K562 (cell line): ENCODE measurements around the gene LMTK2.
"Not testable (repeated sequence)": the region's sequence is repeated elsewhere in the genome, so short reads cannot be mapped to it uniquely, and the experiment has no call there.

Source experiments
- CBX2 ChIP-seq: fragments of 200-600 bp; sonication (generic); IDR thresholded peaks from one replicate; pipeline ENCODE4 v1.6.1; 2012; ENCODE audit warnings: mild to moderate bottlenecking, low read length, inconsistent platforms; ENCODE audit not compliant: insufficient read depth, poor library complexity, severe bottlenecking
- MAFF ChIP-seq: IDR thresholded peaks from 2 replicates; pipeline ENCODE4 v1.6.1; 2012; ENCODE audit warnings: low read length, improper control_type of control experiment
- NR3C1 ChIP-seq: sonication (generic); formaldehyde crosslinking; IDR thresholded peaks from 2 replicates; pipeline ENCODE4 v1.8.1; 2022; ENCODE audit warnings: missing genetic modification reagents
- PML ChIP-seq: IDR thresholded peaks from 2 replicates; pipeline ENCODE4 v1.6.1; 2012; ENCODE audit warnings: low read length, inconsistent platforms
- RNF2 ChIP-seq: sonication (generic); IDR thresholded peaks from 2 replicates; pipeline ENCODE4 v1.6.1; 2016
- TCF7 ChIP-seq: sonication (generic); IDR thresholded peaks from 2 replicates; pipeline ENCODE4 v1.6.1; 2016; ENCODE audit warnings: antibody characterized with exemption, borderline replicate concordance
- YY1 ChIP-seq, 3 experiments: IDR thresholded peaks; 2 replicates each; pipeline ENCODE4 v1.6.1; 2011; ENCODE audit warnings: low read length in 2 of 3, mild to moderate bottlenecking in 2 of 3, moderate library complexity in 2 of 3, borderline replicate concordance in 1 of 3, control low read depth in 1 of 3, low read depth in 1 of 3; ENCODE audit not compliant: insufficient read depth in 3 of 3, insufficient replicate concordance in 2 of 3, control insufficient read depth in 1 of 3, insufficient read length in 1 of 3; ENCODE audit errors: extremely low read depth in 1 of 3
- ZKSCAN8 ChIP-seq: fragments of 200-800 bp; sonication (Bioruptor generic); IDR thresholded peaks from 2 replicates; pipeline ENCODE4 v1.6.1; 2016; ENCODE audit warnings: missing genetic modification characterization, missing compliant biosample characterization
- TF ChIP-seq, protein P1 (sequence below), 3 experiments: IDR thresholded peaks in 2 of 3; conservative IDR thresholded peaks in 1 of 3; 2 replicates each; pipeline ENCODE4 v1.5.1; 2011 to 2012; ENCODE audit warnings: low read length in 3 of 3, mild to moderate bottlenecking in 3 of 3, control low read depth in 2 of 3, improper control_type of control experiment in 1 of 3, inconsistent platforms in 1 of 3, low read depth in 1 of 3, mixed read lengths in 1 of 3, moderate library complexity in 1 of 3; ENCODE audit not compliant: insufficient read depth in 2 of 3
- TF ChIP-seq, protein P2 (sequence below): sonication (generic); formaldehyde crosslinking; IDR thresholded peaks from 2 replicates; pipeline ENCODE4 v1.5.0; 2020; ENCODE audit warnings: missing genetic modification reagents
- TF ChIP-seq, protein P3 (sequence below): fragments of 450-650 bp; formaldehyde crosslinking; IDR thresholded peaks from 2 replicates; pipeline ENCODE4 v1.4.0; 2022; ENCODE audit warnings: missing genetic modification characterization
- TF ChIP-seq, protein P4 (sequence below): fragments of 450-650 bp; formaldehyde crosslinking; IDR thresholded peaks from 2 replicates; pipeline ENCODE4 v1.4.0; 2020; ENCODE audit warnings: mild to moderate bottlenecking

DNA sequence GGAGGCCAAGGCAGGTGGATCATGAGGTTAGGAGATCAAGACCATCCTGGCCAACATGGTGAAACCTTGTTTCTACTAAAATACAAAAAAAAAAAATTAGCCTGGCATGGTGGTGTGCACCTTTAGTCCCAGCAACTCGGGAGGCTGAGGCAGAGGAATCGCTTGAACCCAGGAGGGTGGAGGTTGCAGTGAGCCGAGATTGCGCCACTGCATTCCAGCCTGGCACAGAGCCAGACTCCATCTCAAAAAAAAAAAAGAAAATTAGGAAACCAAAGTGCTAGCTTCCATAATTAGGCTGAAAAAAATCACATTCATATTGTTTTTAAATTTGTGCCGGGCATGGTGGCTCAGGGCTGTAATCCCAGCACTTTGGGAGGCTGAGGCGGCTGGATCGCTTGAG, 14.7 kb downstream of the LMTK2 start:
- TF ChIP-seq, protein P1, sequence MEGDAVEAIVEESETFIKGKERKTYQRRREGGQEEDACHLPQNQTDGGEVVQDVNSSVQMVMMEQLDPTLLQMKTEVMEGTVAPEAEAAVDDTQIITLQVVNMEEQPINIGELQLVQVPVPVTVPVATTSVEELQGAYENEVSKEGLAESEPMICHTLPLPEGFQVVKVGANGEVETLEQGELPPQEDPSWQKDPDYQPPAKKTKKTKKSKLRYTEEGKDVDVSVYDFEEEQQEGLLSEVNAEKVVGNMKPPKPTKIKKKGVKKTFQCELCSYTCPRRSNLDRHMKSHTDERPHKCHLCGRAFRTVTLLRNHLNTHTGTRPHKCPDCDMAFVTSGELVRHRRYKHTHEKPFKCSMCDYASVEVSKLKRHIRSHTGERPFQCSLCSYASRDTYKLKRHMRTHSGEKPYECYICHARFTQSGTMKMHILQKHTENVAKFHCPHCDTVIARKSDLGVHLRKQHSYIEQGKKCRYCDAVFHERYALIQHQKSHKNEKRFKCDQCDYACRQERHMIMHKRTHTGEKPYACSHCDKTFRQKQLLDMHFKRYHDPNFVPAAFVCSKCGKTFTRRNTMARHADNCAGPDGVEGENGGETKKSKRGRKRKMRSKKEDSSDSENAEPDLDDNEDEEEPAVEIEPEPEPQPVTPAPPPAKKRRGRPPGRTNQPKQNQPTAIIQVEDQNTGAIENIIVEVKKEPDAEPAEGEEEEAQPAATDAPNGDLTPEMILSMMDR (IDR thresholded peaks at IDR 0.05 in 2 of 3, conservative IDR thresholded peaks at IDR 0.05 in 1 of 3; ENCODE audit: insufficient read depth in 2 of 3, low read depth in 1 of 3, low read length in 3 of 3): not testable (repeated sequence)
- not testable (repeated sequence) for TF ChIP-seq MAFF; TCF7; CBX2; ZKSCAN8 (CRISPR knock-in tag); YY1 (IDR thresholded peaks at IDR 0.05; ENCODE audit: borderline replicate concordance in 1 of 3, control insufficient read depth in 1 of 3, extremely low read depth in 1 of 3, insufficient read depth in 3 of 3, insufficient read length in 1 of 3, insufficient replicate concordance in 2 of 3, low read depth in 1 of 3, low read length in 2 of 3); NR3C1 (CRISPR knock-in tag); PML; RNF2
- TF ChIP-seq, protein P2, sequence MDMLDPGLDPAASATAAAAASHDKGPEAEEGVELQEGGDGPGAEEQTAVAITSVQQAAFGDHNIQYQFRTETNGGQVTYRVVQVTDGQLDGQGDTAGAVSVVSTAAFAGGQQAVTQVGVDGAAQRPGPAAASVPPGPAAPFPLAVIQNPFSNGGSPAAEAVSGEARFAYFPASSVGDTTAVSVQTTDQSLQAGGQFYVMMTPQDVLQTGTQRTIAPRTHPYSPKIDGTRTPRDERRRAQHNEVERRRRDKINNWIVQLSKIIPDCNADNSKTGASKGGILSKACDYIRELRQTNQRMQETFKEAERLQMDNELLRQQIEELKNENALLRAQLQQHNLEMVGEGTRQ (CRISPR knock-in tag): not testable (repeated sequence)
- TF ChIP-seq, protein P3, sequence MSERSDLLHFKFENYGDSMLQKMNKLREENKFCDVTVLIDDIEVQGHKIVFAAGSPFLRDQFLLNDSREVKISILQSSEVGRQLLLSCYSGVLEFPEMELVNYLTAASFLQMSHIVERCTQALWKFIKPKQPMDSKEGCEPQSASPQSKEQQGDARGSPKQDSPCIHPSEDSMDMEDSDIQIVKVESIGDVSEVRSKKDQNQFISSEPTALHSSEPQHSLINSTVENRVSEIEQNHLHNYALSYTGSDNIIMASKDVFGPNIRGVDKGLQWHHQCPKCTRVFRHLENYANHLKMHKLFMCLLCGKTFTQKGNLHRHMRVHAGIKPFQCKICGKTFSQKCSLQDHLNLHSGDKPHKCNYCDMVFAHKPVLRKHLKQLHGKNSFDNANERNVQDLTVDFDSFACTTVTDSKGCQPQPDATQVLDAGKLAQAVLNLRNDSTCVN (CRISPR knock-in tag): not testable (repeated sequence)
- TF ChIP-seq, protein P4, sequence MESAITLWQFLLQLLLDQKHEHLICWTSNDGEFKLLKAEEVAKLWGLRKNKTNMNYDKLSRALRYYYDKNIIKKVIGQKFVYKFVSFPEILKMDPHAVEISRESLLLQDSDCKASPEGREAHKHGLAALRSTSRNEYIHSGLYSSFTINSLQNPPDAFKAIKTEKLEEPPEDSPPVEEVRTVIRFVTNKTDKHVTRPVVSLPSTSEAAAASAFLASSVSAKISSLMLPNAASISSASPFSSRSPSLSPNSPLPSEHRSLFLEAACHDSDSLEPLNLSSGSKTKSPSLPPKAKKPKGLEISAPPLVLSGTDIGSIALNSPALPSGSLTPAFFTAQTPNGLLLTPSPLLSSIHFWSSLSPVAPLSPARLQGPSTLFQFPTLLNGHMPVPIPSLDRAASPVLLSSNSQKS: not testable (repeated sequence)
